ENCODE results near the gene CDH16. TPM values are rescaled to one million over a fixed set of nuclear protein-coding genes. Genes with fewer than 3 reads are reported as not detected.

Gene CDH16
- total and polyA plus RNA-seq, 2 of the 13 experiments (the other 11 are each of a cell fraction or from before 2014, with no cell fraction given) = 2.7 to 3.9 TPM

GRCh38 chr16:66921729-66922450 lies 3.2 kb upstream of the CDH16 start:
- BruUV-seq (replicated peaks) = no TSS peak
- in situ Hi-C loops (cut with HindIII; ENCODE audit: extremely low pct_ligation_motif_present, low pct_unique_long_range_greater_than_20kb) (no loop called here), intact Hi-C loops (cut with micrococcal nuclease; ENCODE audit: unreplicated experiment) (no loop called here)
- 77% methylated on average over 31 of the region's 42 CpGs for WGBS (ENCODE audit: low lambda C conversion rate)
- ChIA-PET POLR2A (interaction anchor here (7.3 kb wide), 1 partner anchor 19 kb away, joined by 86 read pairs; no protein-coding TSS in a partner anchor), CTCF (ENCODE audit: low intra/inter-chr PET ratio, low total read pairs) (no interaction called here)
- peak; percentile 25 for TF ChIP-seq AGO1 (IDR thresholded peaks at IDR 0.05; ENCODE audit: low read depth, low read length, poor library complexity, severe bottlenecking)
- TF ChIP-seq ZBTB43 (CRISPR knock-in tag; conservative IDR thresholded peaks at IDR 0.05) = no peak
- no peaks in the 10 kb centered on the region for H4K20me1 ChIP-seq (ENCODE audit: insufficient read depth, low read length)
- peaks cover 5 to 22% of the 10 kb centered on the region in 2 experiments; a peak in 4 of 5 replicates for H3K27me3 ChIP-seq (ENCODE audit: control insufficient read depth in 1 of 2, insufficient read depth in 2 of 2, low read length in 2 of 2)
- no peak for ATAC-seq
- FAIRE-seq = no peak
- no peak overlapping the region for H2AFZ ChIP-seq (ENCODE audit: low read length)
- H3K4me3 ChIP-seq (replicated peaks in 1 of 3; ENCODE audit: insufficient read depth in 1 of 3, low read depth in 2 of 3, low read length in 3 of 3) = no peak overlapping the region
- H3K36me3 ChIP-seq (replicated peaks in 1 of 2; ENCODE audit: control insufficient read depth in 1 of 2, insufficient read depth in 2 of 2, low read length in 2 of 2) = no peaks in the 10 kb centered on the region
- no peak overlapping the region for H3K9ac ChIP-seq (ENCODE audit: insufficient read depth, low read depth, low read length)
- peaks cover 53% of the 10 kb centered on the region for H3K4me1 ChIP-seq (ENCODE audit: insufficient read depth, low read length)
- DNase-seq (ENCODE audit: low spot score) = no peak
- H3K27ac ChIP-seq (ENCODE audit: extremely low read length, insufficient read depth, low read length) = no peak overlapping the region
- no peaks in the 10 kb centered on the region for H3K9me3 ChIP-seq (ENCODE audit: low read length)
- H3K79me2 ChIP-seq (ENCODE audit: insufficient read depth, low read length) = no peaks in the 10 kb centered on the region
- no peak overlapping the region for H3K4me2 ChIP-seq (ENCODE audit: low read depth, low read length)

GRCh38 chr16:66920924-66921680 lies 2.4 kb upstream of the CDH16 start:
- intact Hi-C loops (cut with micrococcal nuclease; ENCODE audit: unreplicated experiment) = no loop called here
- in situ Hi-C loops (cut with HindIII; ENCODE audit: extremely low pct_ligation_motif_present, low pct_unique_long_range_greater_than_20kb) = no loop called here
- 28% methylated on average over 8 of the region's 9 CpGs for WGBS (ENCODE audit: low lambda C conversion rate)
- CTCF ChIA-PET (ENCODE audit: low intra/inter-chr PET ratio, low total read pairs) = no interaction called here
- ATAC-seq = no peak
- DNase-seq (ENCODE audit: low spot score) = no peak
- Histone ChIP-seq H3K36me3 (replicated peaks in 1 of 2; ENCODE audit: control insufficient read depth in 1 of 2, insufficient read depth in 2 of 2, low read length in 2 of 2) (no peaks in the 10 kb centered on the region), H3K27ac (ENCODE audit: extremely low read length, insufficient read depth, low read length) (no peak overlapping the region), H3K4me2 (ENCODE audit: low read depth, low read length) (no peak overlapping the region), H3K27me3 (ENCODE audit: control insufficient read depth in 1 of 2, insufficient read depth in 2 of 2, low read length in 2 of 2) (peaks cover 5 to 16% of the 10 kb centered on the region in 2 experiments; a peak in 4 of 5 replicates), H3K4me1 (ENCODE audit: insufficient read depth, low read length) (peaks cover 45% of the 10 kb centered on the region), H2AFZ (ENCODE audit: low read length) (peak overlapping the region; percentile 7), H4K20me1 (ENCODE audit: insufficient read depth, low read length) (no peaks in the 10 kb centered on the region), H3K4me3 (replicated peaks in 1 of 3; ENCODE audit: insufficient read depth in 1 of 3, low read depth in 2 of 3, low read length in 3 of 3) (no peak overlapping the region), H3K9me3 (ENCODE audit: low read length) (no peaks in the 10 kb centered on the region), H3K9ac (ENCODE audit: insufficient read depth, low read depth, low read length) (no peak overlapping the region), H3K79me2 (ENCODE audit: insufficient read depth, low read length) (no peaks in the 10 kb centered on the region)
- POLR2A ChIA-PET = interaction anchor here (7.3 kb wide), 1 partner anchor 18 kb away, joined by 86 read pairs; no protein-coding TSS in a partner anchor
- FAIRE-seq = no peak
- no TSS peak for BruUV-seq (replicated peaks)
- TF ChIP-seq ZNF350 (CRISPR knock-in tag; IDR thresholded peaks at IDR 0.05; ENCODE audit: borderline replicate concordance, low read depth) = no peak
- no peak for TF ChIP-seq ZNF619 (CRISPR knock-in tag; IDR thresholded peaks at IDR 0.05)
- TF ChIP-seq ZNF816 (CRISPR knock-in tag; IDR thresholded peaks at IDR 0.05; ENCODE audit: borderline replicate concordance) = no peak
- no peak for TF ChIP-seq HMG20B (CRISPR knock-in tag; conservative IDR thresholded peaks at IDR 0.05)
- TF ChIP-seq KDM4B (CRISPR knock-in tag; IDR thresholded peaks at IDR 0.05) = no peak
- TF ChIP-seq CREM (IDR thresholded peaks at IDR 0.05) = no peak
- TF ChIP-seq CREM (CRISPR knock-in tag; IDR thresholded peaks at IDR 0.05) = no peak
- TF ChIP-seq PRDM10 (CRISPR knock-in tag; IDR thresholded peaks at IDR 0.05; ENCODE audit: low read depth) = no peak
- no peak for TF ChIP-seq CCAR2 (optimal IDR thresholded peaks at IDR 0.05; ENCODE audit: low read depth, low read length)
- TF ChIP-seq FOXM1 (CRISPR knock-in tag; IDR thresholded peaks at IDR 0.05) = no peak

All from HepG2 (cell line).